HG02938 (cell line): ENCODE results near the gene UBE3D.
"Not testable (repeated sequence)": the region's sequence is repeated elsewhere in the genome, so short reads cannot be mapped to it uniquely, and the experiment has no call there.

Experiments
- ATAC-seq: cut with Tn5 transposase; IDR thresholded peaks from one replicate; pipeline ENCODE4 v1.9.1; 2021; ENCODE audit warnings: mild to moderate bottlenecking, moderate library complexity; ENCODE audit not compliant: unreplicated experiment

Gene UBE3D

GRCh38 chr6:82917346-82918064 lies 148.1 kb downstream of the UBE3D start:
- ATAC-seq = no peak

GRCh38 chr6:82915666-82916065 lies 150.0 kb downstream of the UBE3D start:
- ATAC-seq = no peak

GRCh38 chr6:82914511-82914910 lies 151.1 kb downstream of the UBE3D start:
- ATAC-seq = no peak

- no peak for ATAC-seq
These were observed 154.8 kb downstream of the UBE3D start for GRCh38 chr6:82910820-82911219.

GRCh38 chr6:82910395-82910794 lies 155.2 kb downstream of the UBE3D start:
- ATAC-seq = no peak

GRCh38 chr6:82909551-82909950 lies 156.1 kb downstream of the UBE3D start:
- ATAC-seq = no peak

GRCh38 chr6:82908661-82909060 lies 157.0 kb downstream of the UBE3D start:
- no peak for ATAC-seq

GRCh38 chr6:82906951-82907350 lies 158.7 kb downstream of the UBE3D start:
- ATAC-seq = no peak

GRCh38 chr6:82906489-82906888 lies 159.2 kb downstream of the UBE3D start:
- ATAC-seq = no peak

- ATAC-seq = no peak
These were observed 160.8 kb downstream of the UBE3D start for GRCh38 chr6:82904860-82905259.

- ATAC-seq = no peak
These were observed 161.4 kb downstream of the UBE3D start for GRCh38 chr6:82904257-82904656.

GRCh38 chr6:82902290-82902689 lies 163.4 kb downstream of the UBE3D start:
- ATAC-seq = no peak

GRCh38 chr6:82894653-82895259 lies 170.9 kb downstream of the UBE3D start:
- no peak for ATAC-seq

- ATAC-seq = no peak
These were observed 171.6 kb downstream of the UBE3D start for GRCh38 chr6:82893889-82894652.

- ATAC-seq = not testable (repeated sequence)
These were observed 174.1 kb downstream of the UBE3D start for GRCh38 chr6:82891503-82891902.

- ATAC-seq = no peak
These were observed 174.6 kb downstream of the UBE3D start for GRCh38 chr6:82891076-82891475.

- no peak for ATAC-seq
These were observed 175.4 kb downstream of the UBE3D start for GRCh38 chr6:82890240-82890639.

- ATAC-seq = no peak
These were observed 176.5 kb downstream of the UBE3D start for GRCh38 chr6:82889143-82889542.

- no peak for ATAC-seq
These were observed 183.1 kb downstream of the UBE3D start for GRCh38 chr6:82882363-82883023.

GRCh38 chr6:82881519-82881918 lies 184.1 kb downstream of the UBE3D start:
- no peak for ATAC-seq

GRCh38 chr6:82878812-82879211 lies 186.8 kb downstream of the UBE3D start:
- ATAC-seq = no peak
